Endodermal cell (in vitro differentiated cells): ENCODE measurements around the gene RPN1. TPM values are rescaled to one million over a fixed set of nuclear protein-coding genes. Genes with fewer than 3 reads are reported as not detected.
"Not testable (repeated sequence)": the region's sequence is repeated elsewhere in the genome, so short reads cannot be mapped to it uniquely, and the experiment has no call there.

Experiments used
- DNase-seq: peaks from one replicate; pipeline ENCODE4 v3.0.0-alpha.2; 2017
- H3K27ac ChIP-seq: 2 replicates; pipeline ENCODE4 v1.5.1; 2013; ENCODE audit warnings: mild to moderate bottlenecking, low read depth, low read length, moderate library complexity
- H3K27me3 ChIP-seq: 2 replicates; pipeline ENCODE4 v1.6.1; 2013; ENCODE audit warnings: mild to moderate bottlenecking, low read length, moderate library complexity; ENCODE audit not compliant: insufficient read depth, control insufficient read depth, poor library complexity, severe bottlenecking
- H3K36me3 ChIP-seq: 2 replicates; pipeline ENCODE4 v1.7.0; 2013; ENCODE audit warnings: mild to moderate bottlenecking, low read length, moderate library complexity; ENCODE audit not compliant: control insufficient read depth, insufficient read depth
- H3K4me1 ChIP-seq: one replicate; pipeline ENCODE4 v1.7.0; 2013; ENCODE audit warnings: low read length; ENCODE audit not compliant: control insufficient read depth, insufficient read depth
- H3K4me3 ChIP-seq: 2 replicates; pipeline ENCODE4 v1.5.1; 2013; ENCODE audit warnings: mild to moderate bottlenecking, low read length, moderate library complexity
- H3K9ac ChIP-seq: 2 replicates; pipeline ENCODE4 v1.6.1; 2013; ENCODE audit warnings: mild to moderate bottlenecking, low read length, moderate library complexity; ENCODE audit not compliant: poor library complexity, severe bottlenecking; ENCODE audit errors: extremely low read depth
- H3K9me3 ChIP-seq: 2 replicates; pipeline ENCODE4 v1.6.1; 2013; ENCODE audit warnings: mild to moderate bottlenecking, low read length, moderate library complexity; ENCODE audit not compliant: control insufficient read depth
- H3K27ac Mint-ChIP-seq: 2 replicates; pipeline ENCODE4 v1.8.0; 2020; ENCODE audit warnings: mixed read lengths
- H3K27me3 Mint-ChIP-seq: 2 replicates; pipeline ENCODE4 v1.8.0; 2021; ENCODE audit warnings: mild to moderate bottlenecking, mixed read lengths; ENCODE audit not compliant: insufficient read depth
- H3K36me3 Mint-ChIP-seq: 2 replicates; pipeline ENCODE4 v1.8.0; 2020; ENCODE audit warnings: low read depth, mixed read lengths
- H3K4me1 Mint-ChIP-seq: 2 replicates; pipeline ENCODE4 v1.8.0; 2020; ENCODE audit warnings: mixed read lengths
- H3K4me3 Mint-ChIP-seq: 2 replicates; pipeline ENCODE4 v1.8.0; 2020; ENCODE audit warnings: mild to moderate bottlenecking, moderate library complexity, mixed read lengths
- H3K9me3 Mint-ChIP-seq: 2 replicates; pipeline ENCODE4 v1.8.0; 2020; ENCODE audit warnings: mild to moderate bottlenecking, mixed read lengths
- CTCF ChIP-seq: fragments of 200-600 bp; sonication (generic); conservative IDR thresholded peaks from 2 replicates; pipeline ENCODE4 v1.5.0; 2021; ENCODE audit warnings: antibody characterized with exemption, mild to moderate bottlenecking
- WGBS, 2 experiments: methylation state at CpG; one replicate each; pipeline versions ENCODE4 v1.1.5 to v1.1.7; 2013; ENCODE audit warnings: missing lambda C conversion rate in 2 of 2, mixed read lengths in 1 of 2; ENCODE audit not compliant: insufficient coverage in 1 of 2, insufficient read length in 1 of 2; 5-methylcytosine and 5-hydroxymethylcytosine counted together
- total RNA-seq, 2 donors: library from RNA; stranded (reverse); fragmentation: NEBNext Ultra II Directional in 1 of 2; extraction: Animal tissue kit (Norgen Biotek cat#: 25700) in 1 of 2; gene quantifications; 2 replicates in 1 of 2; 3 replicates in 1 of 2; pipeline ENCODE4 v1.2.1, GENCODE V29; 2021

RPN1 gene
- total RNA-seq, 2 donors from 2014 or later = 197 to 210 TPM

GRCh38 chr3:128681369-128681829, 30.8 kb upstream of the RPN1 start:
- Mint-ChIP-seq H3K4me3 (peak overlapping the region; percentile 71), H3K9me3 (no peaks in the 10 kb centered on the region), H3K27me3 (peaks cover 30% of the 10 kb centered on the region), H3K4me1 (peaks cover 10% of the 10 kb centered on the region), H3K36me3 (no peaks in the 10 kb centered on the region), H3K27ac (peak overlapping the region; percentile 100)
- Histone ChIP-seq H3K27me3 (no peaks in the 10 kb centered on the region), H3K36me3 (no peaks in the 10 kb centered on the region), H3K9me3 (no peaks in the 10 kb centered on the region), H3K4me1 (peaks cover 4% of the 10 kb centered on the region), H3K4me3 (peak overlapping the region; percentile 76), H3K9ac (peak overlapping the region; percentile 83), H3K27ac (peak overlapping the region; percentile 100)
- 56 to 59% methylated on average over 9 of the region's 9 CpGs for WGBS, 2 experiments
- DNase-seq = no peak
- no peak for TF ChIP-seq CTCF

GRCh38 chr3:128680603-128681368, 30.2 kb upstream of the RPN1 start:
- H3K4me1 Mint-ChIP-seq = peaks cover 10% of the 10 kb centered on the region
- Histone ChIP-seq H3K27me3 (no peaks in the 10 kb centered on the region), H3K4me1 (peaks cover 4% of the 10 kb centered on the region), H3K36me3 (no peaks in the 10 kb centered on the region), H3K9ac (peak overlapping the region; percentile 83), H3K4me3 (peak overlapping the region; percentile 76), H3K9me3 (no peaks in the 10 kb centered on the region), H3K27ac (peak overlapping the region; percentile 100)
- WGBS, 2 experiments = 1 to 2% methylated on average over 52 to 67 of the region's 67 CpGs
- H3K9me3 Mint-ChIP-seq = no peaks in the 10 kb centered on the region
- H3K27me3 Mint-ChIP-seq = peaks cover 28% of the 10 kb centered on the region
- H3K4me3 Mint-ChIP-seq = peak overlapping the region; percentile 71
- TF ChIP-seq CTCF = peak; percentile 99
- no peaks in the 10 kb centered on the region for H3K36me3 Mint-ChIP-seq
- DNase-seq = peak; percentile 100
- peak overlapping the region; percentile 100 for H3K27ac Mint-ChIP-seq

GRCh38 chr3:128679338-128679737, 28.7 kb upstream of the RPN1 start:
- Mint-ChIP-seq H3K36me3 (no peaks in the 10 kb centered on the region), H3K9me3 (no peaks in the 10 kb centered on the region), H3K4me1 (peaks cover 10% of the 10 kb centered on the region), H3K27me3 (peaks cover 36% of the 10 kb centered on the region), H3K4me3 (no peak overlapping the region), H3K27ac (no peak overlapping the region)
- H3K4me3 ChIP-seq = no peak overlapping the region
- no peak overlapping the region for H3K9ac ChIP-seq
- no peak for DNase-seq
- H3K4me1 ChIP-seq = peaks cover 4% of the 10 kb centered on the region
- H3K9me3 ChIP-seq = no peaks in the 10 kb centered on the region
- TF ChIP-seq CTCF = no peak
- WGBS, 2 experiments = 89 to 96% methylated on average over 1 to 2 of the region's 2 CpGs
- H3K27me3 ChIP-seq = no peaks in the 10 kb centered on the region
- no peaks in the 10 kb centered on the region for H3K36me3 ChIP-seq
- no peak overlapping the region for H3K27ac ChIP-seq

GRCh38 chr3:128675802-128676201, 25.2 kb upstream of the RPN1 start:
- H3K27me3 ChIP-seq, H3K9me3 ChIP-seq, H3K36me3 ChIP-seq, H3K4me1 Mint-ChIP-seq, DNase-seq, H3K36me3 Mint-ChIP-seq, H3K27ac ChIP-seq, H3K9me3 Mint-ChIP-seq, H3K4me1 ChIP-seq, H3K4me3 ChIP-seq: not testable (repeated sequence)
- 10 to 12% methylated on average over 2 to 4 of the region's 4 CpGs for WGBS, 2 experiments
- H3K9ac ChIP-seq = peak overlapping the region; percentile 30
- H3K27me3 Mint-ChIP-seq = peaks cover 58% of the 10 kb centered on the region
- H3K4me3 Mint-ChIP-seq = peak overlapping the region; percentile 11
- H3K27ac Mint-ChIP-seq = peak overlapping the region; percentile 87
